ENCODE data around the gene LPCAT3. TPM values are rescaled to one million over a fixed set of nuclear protein-coding genes. Genes with fewer than 3 reads are reported as not detected.

LPCAT3 gene
- total and polyA plus RNA-seq, 2 of the 13 experiments (the other 11 are each of a cell fraction or from before 2014, with no cell fraction given), result 44.5 to 64.3 TPM

DNA sequence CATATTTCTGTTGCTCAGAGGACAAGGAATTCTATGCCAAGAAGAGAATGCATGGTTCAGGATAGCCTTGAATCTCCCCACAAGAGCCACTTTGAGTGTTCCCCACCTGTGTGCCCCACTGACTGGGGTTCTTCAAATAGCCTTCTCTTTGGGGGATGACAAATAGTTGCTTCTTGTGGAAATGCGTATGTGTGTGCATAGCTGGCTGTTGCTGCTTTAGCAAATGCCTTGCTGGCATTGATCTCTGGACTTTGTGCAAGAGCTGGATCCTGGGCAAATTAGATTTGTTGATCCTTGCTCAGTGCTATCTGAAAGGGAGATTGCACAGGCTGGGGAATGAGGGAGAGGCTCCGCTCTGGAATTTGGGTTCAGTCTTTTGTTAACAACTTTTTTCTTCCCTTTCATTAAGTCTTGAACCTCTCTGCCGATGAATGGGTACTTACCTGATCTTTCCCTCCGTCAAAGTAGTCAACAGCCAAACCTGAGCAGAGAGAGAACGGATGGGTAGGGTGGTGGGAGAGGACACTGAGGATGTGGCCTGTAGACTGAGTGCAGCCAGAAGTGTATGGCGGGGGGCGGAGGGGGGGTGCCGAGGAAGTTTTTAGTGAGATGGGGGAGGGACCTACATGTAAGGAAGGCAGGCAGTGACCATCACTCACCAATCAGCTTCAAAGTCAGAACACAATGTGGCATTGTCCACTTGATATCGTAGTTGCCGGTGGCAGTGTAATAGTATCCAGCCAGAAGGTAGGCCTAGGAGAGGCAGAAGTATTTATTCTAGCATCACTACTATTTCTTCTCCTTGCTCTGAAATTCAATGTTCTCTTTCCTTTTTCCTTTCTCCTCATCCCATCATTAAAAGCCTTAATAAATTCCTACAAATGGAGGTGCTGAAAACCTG is 36.9 kb downstream of the LPCAT3 start (continued):
- TF ChIP-seq NKX3-1 (CRISPR knock-in tag; IDR thresholded peaks at IDR 0.05), result no peak
- TF ChIP-seq, protein P1, sequence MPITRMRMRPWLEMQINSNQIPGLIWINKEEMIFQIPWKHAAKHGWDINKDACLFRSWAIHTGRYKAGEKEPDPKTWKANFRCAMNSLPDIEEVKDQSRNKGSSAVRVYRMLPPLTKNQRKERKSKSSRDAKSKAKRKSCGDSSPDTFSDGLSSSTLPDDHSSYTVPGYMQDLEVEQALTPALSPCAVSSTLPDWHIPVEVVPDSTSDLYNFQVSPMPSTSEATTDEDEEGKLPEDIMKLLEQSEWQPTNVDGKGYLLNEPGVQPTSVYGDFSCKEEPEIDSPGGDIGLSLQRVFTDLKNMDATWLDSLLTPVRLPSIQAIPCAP (CRISPR knock-in tag; IDR thresholded peaks at IDR 0.05; ENCODE audit: low read depth), result no peak
- no peak for TF ChIP-seq ZNF446 (CRISPR knock-in tag; IDR thresholded peaks at IDR 0.05)
- TF ChIP-seq CREB1 (IDR thresholded peaks at IDR 0.05), result no peak
- no peak for TF ChIP-seq CREB1 (CRISPR knock-in tag; IDR thresholded peaks at IDR 0.05)
- no peak for TF ChIP-seq ZBTB14 (CRISPR knock-in tag; IDR thresholded peaks at IDR 0.05)
- TF ChIP-seq HNF4G (IDR thresholded peaks at IDR 0.05; ENCODE audit: borderline replicate concordance, low read depth, low read length), result peak; percentile 94
- TF ChIP-seq HNF4G (CRISPR knock-in tag; IDR thresholded peaks at IDR 0.05; ENCODE audit: borderline replicate concordance, low read depth), result peak; percentile 85; the same call in 1 of the 2 replicates
- TF ChIP-seq ZNF788 (CRISPR knock-in tag; IDR thresholded peaks at IDR 0.05; ENCODE audit: borderline replicate concordance), result peak; percentile 84; the same call in 1 of the 2 replicates
- TF ChIP-seq CEBPZ (IDR thresholded peaks at IDR 0.05; ENCODE audit: low read length), result no peak
- TF ChIP-seq ZNF468 (CRISPR knock-in tag; IDR thresholded peaks at IDR 0.05), result no peak
- TF ChIP-seq ZNF230 (CRISPR knock-in tag; IDR thresholded peaks at IDR 0.05), result 0 out of 2 replicates have a peak, but pooled peaks have one; percentile 33
- TF ChIP-seq ZSCAN5A (CRISPR knock-in tag; IDR thresholded peaks at IDR 0.05; ENCODE audit: borderline replicate concordance), result peak; percentile 20; the same call in 1 of the 2 replicates
- TF ChIP-seq ZNF331 (CRISPR knock-in tag; IDR thresholded peaks at IDR 0.05), result peak; percentile 85
- no peak; the same call in 1 of the 2 replicates for TF ChIP-seq ZMYM4 (CRISPR knock-in tag; IDR thresholded peaks at IDR 0.05)
- TF ChIP-seq TP53 (CRISPR knock-in tag; conservative IDR thresholded peaks at IDR 0.05), result no peak
- peak; percentile 71; the same call in 1 of the 2 replicates for TF ChIP-seq HNF1B (CRISPR knock-in tag; IDR thresholded peaks at IDR 0.05)
- no peak for TF ChIP-seq ZNF761 (CRISPR knock-in tag; conservative IDR thresholded peaks at IDR 0.05)
- peak; percentile 62; the same call in 1 of the 2 replicates for TF ChIP-seq MTA1 (CRISPR knock-in tag; IDR thresholded peaks at IDR 0.05; ENCODE audit: borderline replicate concordance)
- no peak for TF ChIP-seq DNMT1 (CRISPR knock-in tag; IDR thresholded peaks at IDR 0.05)
- no peak for TF ChIP-seq TBP (CRISPR knock-in tag; IDR thresholded peaks at IDR 0.05)

All from HepG2 (cell line).